HG03469 (cell line): ENCODE results near the gene FCSK.

Source experiments
- ATAC-seq: cut with Tn5 transposase; IDR thresholded peaks from one replicate; pipeline ENCODE4 v1.9.1; 2021; ENCODE audit warnings: mild to moderate bottlenecking, moderate library complexity, moderate number of reproducible peaks; ENCODE audit not compliant: unreplicated experiment

Gene FCSK

GRCh38 chr16:70476272-70477020, 22.1 kb downstream of the FCSK start:
- peak; percentile 86 for ATAC-seq

- no peak for ATAC-seq
Measured at GRCh38 chr16:70478169-70478568, 23.8 kb downstream of the FCSK start.

DNA sequence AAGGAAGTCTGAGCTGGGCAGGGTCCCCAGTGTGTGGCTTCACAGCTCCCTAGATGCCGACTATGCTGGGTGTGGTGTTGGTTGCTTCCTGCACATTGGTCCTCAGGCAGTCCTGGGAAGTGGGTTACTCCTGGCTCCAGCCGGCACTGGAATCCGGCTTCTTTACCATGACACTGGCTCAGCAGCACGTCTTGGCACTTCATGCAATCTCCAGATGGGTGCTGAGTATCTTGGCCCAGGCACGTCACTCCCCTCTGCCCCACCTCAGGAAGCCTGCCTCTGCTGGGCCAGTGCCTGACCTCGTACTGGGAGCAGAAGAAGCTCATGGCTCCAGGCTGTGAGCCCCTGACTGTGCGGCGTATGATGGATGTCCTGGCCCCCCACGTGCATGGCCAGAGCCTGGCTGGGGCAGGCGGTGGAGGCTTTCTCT, 24.5 kb downstream of the FCSK start:
- ATAC-seq, result no peak

DNA sequence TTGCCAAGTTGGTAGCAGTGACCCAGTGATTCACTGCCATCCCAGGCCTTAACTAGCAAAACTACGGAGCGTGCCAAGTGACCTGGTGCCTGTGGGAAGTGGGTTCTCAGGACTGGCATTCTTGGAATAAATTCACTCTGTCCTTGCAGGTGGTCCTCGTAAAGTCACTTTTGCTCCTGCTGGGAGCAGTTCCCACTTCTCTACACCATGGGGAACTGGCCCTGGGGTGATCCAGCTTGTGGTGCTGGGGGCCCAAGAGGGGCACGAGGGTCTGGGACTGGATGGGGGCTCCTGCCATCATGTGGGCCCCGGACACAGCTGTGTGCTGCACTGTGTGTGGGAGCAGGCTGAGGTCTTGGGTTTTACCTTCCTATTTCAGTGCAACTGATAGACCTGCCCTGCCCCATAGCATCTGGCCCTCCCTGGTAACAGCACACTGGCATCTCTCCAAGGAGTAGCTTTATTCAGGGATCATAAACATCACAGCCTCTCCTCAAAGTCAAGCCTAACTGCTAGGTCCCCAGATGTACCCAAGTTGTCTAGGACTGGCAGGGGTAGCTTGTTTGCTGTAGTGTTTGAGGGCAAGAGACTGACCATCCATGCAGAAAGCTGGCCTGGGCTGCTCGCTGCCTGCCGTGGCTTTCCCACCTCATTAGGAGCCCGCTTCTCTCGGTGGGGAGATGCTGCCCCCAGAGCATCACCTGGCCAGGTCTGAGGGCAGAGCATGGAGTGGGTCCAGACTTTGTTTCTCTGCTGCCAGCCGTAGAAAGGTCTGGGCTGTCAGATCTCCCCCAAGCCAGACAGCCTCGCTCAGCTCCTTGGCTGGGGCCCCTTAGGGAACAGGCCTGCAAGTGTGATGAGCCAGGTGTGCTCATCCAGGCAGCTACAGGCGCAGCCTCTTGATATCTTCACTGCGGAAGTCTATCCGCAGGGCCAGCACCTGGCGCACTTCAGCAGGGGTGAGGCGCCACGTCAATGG, 26.0 kb downstream of the FCSK start:
- ATAC-seq, result no peak

GRCh38 chr16:70481929-70482536, 27.6 kb downstream of the FCSK start:
- no peak for ATAC-seq

DNA sequence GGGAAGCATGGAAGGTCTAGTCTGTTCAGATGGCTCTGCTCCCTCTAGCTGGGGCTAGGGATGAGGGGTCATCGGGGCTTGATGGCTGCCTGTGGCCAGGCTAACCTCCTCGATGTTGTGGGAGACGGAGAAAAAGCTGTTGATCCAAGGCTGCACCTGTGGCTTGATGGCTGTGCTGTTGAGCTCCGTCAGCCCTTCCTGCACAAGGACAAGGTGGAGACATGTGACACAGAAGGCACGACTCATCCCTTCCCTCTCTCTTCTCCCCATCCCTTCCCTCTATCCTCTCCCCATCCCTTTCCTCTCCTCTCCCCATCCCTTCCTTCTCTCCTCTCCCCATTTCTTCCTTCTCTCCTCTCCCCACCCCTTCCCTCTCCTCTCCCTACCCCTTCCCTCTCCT, 28.2 kb downstream of the FCSK start:
- ATAC-seq, result no peak

- peak; percentile 45 for ATAC-seq
Measured at GRCh38 chr16:70483426-70483825, 29.0 kb downstream of the FCSK start.

DNA sequence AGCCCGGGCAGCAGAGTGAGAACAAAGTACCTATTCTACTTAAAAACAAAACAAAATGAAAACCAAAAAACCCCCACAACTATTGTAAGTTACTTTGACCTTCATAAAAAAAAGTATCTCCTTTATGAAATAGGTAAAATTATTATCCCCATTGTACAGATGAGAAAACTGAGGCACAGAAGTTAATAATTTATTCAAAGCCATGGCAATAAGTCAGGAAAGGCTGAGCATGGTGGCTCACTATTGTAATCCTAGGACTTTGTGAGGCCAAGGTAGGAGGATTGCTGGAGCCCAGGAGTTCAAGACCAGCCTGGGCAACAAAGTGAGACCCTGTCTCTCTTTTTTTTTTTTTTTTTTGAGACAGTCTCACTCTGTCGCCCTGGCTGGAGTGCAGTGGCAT, 30.5 kb downstream of the FCSK start:
- no peak for ATAC-seq

DNA sequence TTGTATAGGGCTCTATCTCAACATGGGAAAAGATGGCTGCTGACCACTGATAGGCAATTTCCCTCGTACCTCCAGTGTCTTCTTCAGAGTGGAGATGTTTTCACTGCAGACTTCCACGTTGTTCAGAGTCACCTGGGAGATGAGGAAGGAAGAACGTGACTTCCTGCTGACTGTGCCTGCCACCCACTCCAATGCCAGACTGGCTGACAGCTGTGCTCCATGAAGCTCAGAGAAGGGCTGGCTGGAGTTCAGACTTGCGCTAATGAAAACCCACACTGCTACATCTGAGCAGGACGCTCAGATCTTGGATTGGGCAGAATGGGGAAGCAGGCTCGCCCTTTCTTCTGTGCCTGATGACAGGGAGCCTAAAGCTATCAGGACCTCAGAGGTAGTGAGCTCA, 35.9 kb downstream of the FCSK start:
- ATAC-seq, result no peak

DNA sequence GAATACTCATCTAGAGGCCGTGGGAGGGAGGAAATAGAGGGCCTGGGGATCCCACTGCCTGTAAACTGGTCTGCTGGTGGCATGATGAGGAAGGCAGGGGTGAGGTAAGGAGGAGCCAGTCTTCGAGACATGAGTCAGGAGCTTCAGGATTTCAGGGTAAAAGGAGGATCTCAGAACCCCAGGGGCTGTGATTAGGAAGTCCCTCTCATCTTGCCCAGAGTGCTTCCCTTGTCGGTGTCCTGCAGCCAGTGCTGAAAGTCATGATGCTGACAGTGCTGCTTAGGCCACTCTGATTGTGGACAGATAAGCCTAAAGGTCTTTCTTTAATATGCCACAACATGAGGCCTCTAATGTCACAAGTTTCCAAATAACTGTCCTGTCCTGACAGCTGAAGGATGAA, 39.4 kb downstream of the FCSK start:
- ATAC-seq, result no peak

DNA sequence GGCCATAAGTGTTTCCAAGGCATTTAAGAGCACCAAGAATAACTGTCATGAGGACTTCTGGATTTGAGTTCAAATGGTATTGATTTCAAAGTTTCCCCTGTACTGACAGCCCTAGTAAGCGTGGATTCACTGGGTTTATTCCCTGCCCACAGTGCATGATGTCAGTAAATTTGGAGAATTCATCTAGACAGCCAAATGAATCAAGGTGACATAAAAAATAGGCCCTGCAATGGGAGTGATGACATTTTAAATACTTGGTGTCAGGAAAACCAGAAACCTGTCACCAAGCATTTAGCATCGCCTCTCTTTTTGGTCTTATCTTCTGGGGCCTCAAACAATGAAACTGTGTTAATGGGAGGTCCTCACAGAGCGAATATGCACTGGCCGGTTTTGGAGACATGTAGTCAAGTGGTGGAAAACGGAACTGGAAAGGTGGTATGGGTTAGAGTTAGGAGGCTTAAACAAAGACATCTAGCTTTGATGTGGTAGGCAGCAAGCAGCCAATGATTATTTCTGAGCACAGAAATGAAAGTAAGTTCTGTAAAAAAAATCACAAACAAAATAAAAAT, 39.9 kb downstream of the FCSK start:
- no peak for ATAC-seq

- ATAC-seq, result no peak
Measured at GRCh38 chr16:70494777-70495176, 40.4 kb downstream of the FCSK start.

GRCh38 chr16:70495425-70496182, 41.2 kb downstream of the FCSK start:
- ATAC-seq, result no peak

GRCh38 chr16:70496513-70496912, 42.1 kb downstream of the FCSK start:
- no peak for ATAC-seq

- ATAC-seq, result no peak
Measured at GRCh38 chr16:70508752-70509151, 54.4 kb downstream of the FCSK start.

GRCh38 chr16:70510216-70510615, 55.8 kb downstream of the FCSK start:
- ATAC-seq, result no peak

DNA sequence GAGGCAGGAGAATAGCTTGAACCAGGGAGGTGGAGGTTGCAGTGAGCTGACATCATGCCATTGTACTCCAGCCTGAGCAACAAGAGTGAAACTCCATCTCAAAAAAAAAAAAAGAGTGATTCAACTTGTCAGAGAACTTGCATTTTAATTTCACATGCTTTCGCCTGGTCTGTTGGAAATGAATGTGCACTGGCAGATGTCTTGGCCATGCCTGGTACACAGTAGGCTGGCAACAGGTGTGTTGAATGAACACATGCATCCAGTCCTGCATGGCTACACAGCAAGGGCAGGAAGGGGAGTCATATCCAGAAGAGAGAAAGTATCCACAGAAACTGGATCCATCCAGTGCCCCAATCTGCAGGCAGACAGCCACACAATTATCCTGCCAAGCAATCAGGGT, 57.4 kb downstream of the FCSK start:
- ATAC-seq, result no peak

DNA sequence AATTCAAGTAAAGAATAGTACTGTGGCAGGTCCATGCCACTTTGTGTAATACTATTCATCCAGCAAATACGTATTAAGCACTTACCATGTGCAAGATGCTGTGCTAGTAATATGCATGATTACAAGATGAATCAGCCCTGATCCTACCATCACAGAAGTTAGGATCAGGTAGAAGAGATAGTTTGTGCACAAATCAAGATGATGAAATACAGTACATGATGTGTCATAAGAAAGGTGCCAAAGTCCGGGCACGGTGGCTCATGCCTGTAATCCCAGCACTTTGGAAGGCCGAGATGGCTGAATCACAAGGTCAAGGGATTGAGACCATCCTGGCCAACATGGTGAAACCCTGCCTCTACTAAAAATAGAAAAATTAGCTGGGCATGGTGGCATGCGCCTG, 58.1 kb downstream of the FCSK start:
- no peak for ATAC-seq

DNA sequence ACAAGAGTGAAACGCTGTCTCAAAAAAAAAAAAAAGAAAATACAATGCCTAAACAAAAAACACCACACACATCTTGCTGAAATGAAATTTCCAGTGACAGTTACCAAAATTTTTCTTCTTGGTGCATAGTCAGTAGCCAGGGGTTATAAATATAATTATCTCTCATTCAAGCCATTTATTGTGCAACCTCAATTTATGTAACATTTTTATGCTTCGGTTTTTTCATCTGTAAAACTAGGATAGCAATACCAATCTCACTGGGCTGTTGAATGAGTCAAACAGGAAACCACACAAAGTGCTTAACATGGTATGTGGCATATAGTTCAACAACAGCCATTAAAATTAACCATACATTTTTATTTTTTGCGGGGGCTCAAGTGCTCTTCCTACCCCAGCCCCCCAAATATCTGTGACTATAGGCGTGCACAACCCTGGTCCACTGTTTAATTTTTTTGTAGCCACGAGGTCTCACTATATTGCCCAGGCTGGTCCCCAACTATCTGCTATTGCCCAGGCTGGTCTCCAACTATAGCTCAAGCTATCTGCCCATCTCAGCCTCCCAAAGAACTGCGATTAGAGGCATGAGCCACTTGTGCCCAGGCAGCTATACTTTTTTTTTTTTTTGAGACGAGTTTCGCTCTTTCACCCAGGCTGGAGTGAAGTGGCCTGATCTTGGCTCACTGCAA, 66.4 kb downstream of the FCSK start:
- ATAC-seq, result no peak
